OCI-LY7 (cell line): ENCODE results near the gene JOSD1. TPM values are rescaled to one million over a fixed set of nuclear protein-coding genes. Genes with fewer than 3 reads are reported as not detected.

Source experiments
- Bru-seq: library from RNA; stranded (reverse); fragments of 400-500 nt; gene quantifications from one replicate; lab custom pipeline; 2021; lab: Mats Ljungman, UMichigan
- BruChase-seq, 2 experiments: library from RNA; stranded (reverse); fragments of 400-500 nt; gene quantifications; one replicate each; lab custom pipeline; 2021; lab: Mats Ljungman, UMichigan
- BruUV-seq: library from RNA; stranded (reverse); fragments of 400-500 nt; replicated peaks from 2 replicates; lab custom pipeline; 2021; lab: Mats Ljungman, UMichigan
- CTCF ChIA-PET: fragments of 300-600 bp; sonication (Branson Sonifier 250); formaldehyde crosslinking; loops from one replicate; lab custom pipeline; 2022; ENCODE audit warnings: antibody characterized with exemption; ENCODE audit not compliant: unreplicated experiment; lab: Charles Lee
- POLR2A ChIA-PET: fragments of 300-600 bp; sonication (Branson Sonifier 250); formaldehyde crosslinking; loops from one replicate; lab custom pipeline; 2022; ENCODE audit warnings: antibody characterized with exemption; lab: Charles Lee
- DNase-seq: peaks from one replicate; pipeline ENCODE4 v3.0.0-alpha.2; 2015; ENCODE audit warnings: low spot score
- H2AFZ ChIP-seq: fragments of 200-600 bp; sonication (generic), shearing (Covaris generic); 2 replicates; pipeline ENCODE4 v1.6.1; 2014; ENCODE audit warnings: mild to moderate bottlenecking, antibody characterized with exemption, low read length, moderate library complexity
- H3K27ac ChIP-seq: fragments of 200-600 bp; sonication (generic); 2 replicates; pipeline ENCODE4 v1.5.1; 2014; ENCODE audit warnings: mixed run types, low read depth, mild to moderate bottlenecking, moderate library complexity, low read length, inconsistent platforms; ENCODE audit not compliant: poor library complexity, severe bottlenecking
- H3K36me3 ChIP-seq: fragments of 200-600 bp; sonication (generic); 2 replicates; pipeline ENCODE4 v1.6.1; 2014; ENCODE audit warnings: mild to moderate bottlenecking, antibody characterized with exemption, low read length, moderate library complexity, mixed read lengths; ENCODE audit not compliant: insufficient read depth
- H3K4me1 ChIP-seq: fragments of 200-600 bp; sonication (generic); 2 replicates; pipeline ENCODE4 v1.5.1; 2014; ENCODE audit warnings: mild to moderate bottlenecking, low read length; ENCODE audit not compliant: insufficient read depth, poor library complexity, severe bottlenecking
- H3K4me2 ChIP-seq: fragments of 200-600 bp; sonication (generic); 2 replicates; pipeline ENCODE4 v1.6.1; 2014; ENCODE audit warnings: mild to moderate bottlenecking, low read length
- H3K4me3 ChIP-seq: fragments of 200-600 bp; sonication (generic); 2 replicates; pipeline ENCODE4 v1.5.1; 2014; ENCODE audit warnings: mild to moderate bottlenecking, low read depth, low read length; ENCODE audit not compliant: poor library complexity, severe bottlenecking
- H3K79me2 ChIP-seq: fragments of 200-600 bp; sonication (generic); 2 replicates; pipeline ENCODE4 v1.6.1; 2016; ENCODE audit warnings: low read depth, mild to moderate bottlenecking, low read length, moderate library complexity, mixed read lengths; ENCODE audit not compliant: insufficient read depth
- H3K9me2 ChIP-seq: fragments of 200-600 bp; sonication (generic); 2 replicates; pipeline ENCODE4 v1.6.1; 2016; ENCODE audit warnings: mild to moderate bottlenecking, low read length, mixed read lengths; ENCODE audit not compliant: insufficient read depth
- H3K9me3 ChIP-seq: fragments of 200-600 bp; sonication (generic); 2 replicates; pipeline ENCODE4 v1.6.1; 2014; ENCODE audit warnings: mild to moderate bottlenecking, mixed run types, low read length, mixed read lengths
- H4K20me1 ChIP-seq: fragments of 200-600 bp; sonication (generic); 2 replicates; pipeline ENCODE4 v1.6.1; 2014; ENCODE audit warnings: mild to moderate bottlenecking, antibody characterized with exemption, low read length, moderate library complexity, mixed read lengths; ENCODE audit not compliant: insufficient read depth
- CTCF ChIP-seq: fragments of 200-600 bp; sonication (generic); conservative IDR thresholded peaks from 2 replicates; pipeline ENCODE4 v1.5.1; 2014; ENCODE audit warnings: mild to moderate bottlenecking, antibody characterized with exemption, low read length, moderate library complexity, mixed read lengths
- EZH2phosphoT487 ChIP-seq: fragments of 200-600 bp; sonication (generic); IDR thresholded peaks from 2 replicates; pipeline ENCODE4 v1.6.1; 2018; ENCODE audit warnings: low read depth, borderline replicate concordance, mild to moderate bottlenecking, mixed run types, antibody characterized with exemption, low read length, moderate library complexity, mixed read lengths
- intact Hi-C: fragments of 100-400 bp; cut with micrococcal nuclease; formaldehyde crosslinking; loops from one replicate; pipeline ENCODE4 v1.10.0; 2022; ENCODE audit not compliant: unreplicated experiment
- long read RNA-seq: library from polyadenylated mRNA; stranded (forward); transcript quantifications from one replicate; pipeline ENCODE4 v2.0.0, GENCODE V29; 2022
- total RNA-seq, 2 experiments: library from RNA; depleted of rRNA in 1 of 2; stranded (reverse); fragments of >200 nt in 1 of 2; shearing (Covaris generic) in 1 of 2; gene quantifications; 2 replicates each; pipeline ENCODE4 v1.2.3, GENCODE V29; 2014 to 2022

JOSD1 gene
- total RNA-seq (2014; rRNA removed; shearing (Covaris generic)) (46.6 and 50.4 TPM in 2 replicates), total RNA-seq (2022) (54.7 and 56.3 TPM in 2 replicates), Bru-seq, nascent RNA (percentile 78 among the genes with signal in this experiment), BruChase-seq, experiment 1, labeled RNA remaining after a 6-hour chase (percentile 89 among the genes with signal in this experiment), BruChase-seq, experiment 2, labeled RNA remaining after a 2-hour chase (percentile 93 among the genes with signal in this experiment)
- long read RNA-seq, partial matches to known transcripts, result 0 of 45 reads
- long read RNA-seq, other reads (novel, unspliced or antisense), result 38 of 45 reads

GRCh38 chr22:38700789-38701628 lies at the start of gene JOSD1:
JOSD1 (minus strand) TSS chr22:38700943; CDS start chr22:38699987, 956 bp downstream.
- no peak for TF ChIP-seq EZH2phosphoT487
- no peak for TF ChIP-seq CTCF
- H3K4me3 ChIP-seq, result peak within 1 kb of the TSS; percentile 91
- peak within 1 kb of the TSS; percentile 95 for H3K4me2 ChIP-seq
- DNase-seq, result peak; percentile 96
- H3K79me2 ChIP-seq, result peaks cover 37% of the 10 kb centered on the region
- peaks cover 8% of the 10 kb centered on the region; the same call in 1 of the 2 replicates for H4K20me1 ChIP-seq
- peaks cover 71% of the 10 kb centered on the region for H3K4me1 ChIP-seq
- peak within 1 kb of the TSS; percentile 75 for H3K27ac ChIP-seq
- intact Hi-C loops, result loop anchor here (10.0 kb wide), 1 partner anchor 646 kb away; the partner anchor contains the start of gene PICK1
- peaks cover 32% of the 10 kb centered on the region for H3K36me3 ChIP-seq
- ChIA-PET CTCF (no interaction called here), POLR2A (interaction anchor here (4.7 kb wide), 1 partner anchor 19 kb away, joined by 18 read pairs; the partner anchor contains the start of gene TOMM22)
- H3K9me2 ChIP-seq, result no peaks in the 10 kb centered on the region
- H3K9me3 ChIP-seq, result no peaks in the 10 kb centered on the region
- TSS peak; percentile 93 for BruUV-seq
- H2AFZ ChIP-seq, result peak within 1 kb of the TSS; percentile 78; the same call in 1 of the 2 replicates

GRCh38 chr22:38750104-38750503 lies 49.4 kb upstream of the JOSD1 start:
- Histone ChIP-seq H3K9me2 (no peaks in the 10 kb centered on the region), H3K4me1 (peaks cover 31% of the 10 kb centered on the region), H4K20me1 (0 out of 2 replicates have a peak, but pooled peaks cover 4% of the 10 kb centered on the region), H3K9me3 (no peaks in the 10 kb centered on the region), H3K27ac (no peak overlapping the region), H3K36me3 (peaks cover 72% of the 10 kb centered on the region), H3K79me2 (peaks cover 6% of the 10 kb centered on the region; the same call in 1 of the 2 replicates), H3K4me2 (no peak overlapping the region), H3K4me3 (no peak overlapping the region), H2AFZ (no peak overlapping the region)
- DNase-seq, result no peak
- ChIA-PET POLR2A (no interaction called here), CTCF (no interaction called here)
- intact Hi-C loops, result loop anchor here (10.0 kb wide), 1 partner anchor 695 kb away; no protein-coding TSS in a partner anchor
- TF ChIP-seq CTCF (no peak), EZH2phosphoT487 (no peak)
- BruUV-seq, result no TSS peak
